MM.1S (cell line): ENCODE measurements around the gene NUTM2F.
"Not testable (repeated sequence)": the region's sequence is repeated elsewhere in the genome, so short reads cannot be mapped to it uniquely, and the experiment has no call there.

Source experiments
- EZH2 ChIP-seq: fragments of 300-600 bp; sonication (generic); optimal IDR thresholded peaks from 2 replicates; pipeline ENCODE3; 2017; ENCODE audit warnings: low read depth, mild to moderate bottlenecking, antibody characterized with exemption, low read length, mixed read lengths
- EZH2phosphoT487 ChIP-seq: fragments of 300-600 bp; sonication (generic); IDR thresholded peaks from 2 replicates; pipeline ENCODE4 v1.6.1; 2018; ENCODE audit warnings: antibody characterized with exemption, low read length
- TF ChIP-seq, protein P1 (sequence below): fragments of 300-600 bp; sonication (generic); IDR thresholded peaks from 2 replicates; pipeline ENCODE4 v1.5.1; 2016; ENCODE audit warnings: antibody characterized with exemption, low read length, mixed read lengths

- TF ChIP-seq, protein P1, sequence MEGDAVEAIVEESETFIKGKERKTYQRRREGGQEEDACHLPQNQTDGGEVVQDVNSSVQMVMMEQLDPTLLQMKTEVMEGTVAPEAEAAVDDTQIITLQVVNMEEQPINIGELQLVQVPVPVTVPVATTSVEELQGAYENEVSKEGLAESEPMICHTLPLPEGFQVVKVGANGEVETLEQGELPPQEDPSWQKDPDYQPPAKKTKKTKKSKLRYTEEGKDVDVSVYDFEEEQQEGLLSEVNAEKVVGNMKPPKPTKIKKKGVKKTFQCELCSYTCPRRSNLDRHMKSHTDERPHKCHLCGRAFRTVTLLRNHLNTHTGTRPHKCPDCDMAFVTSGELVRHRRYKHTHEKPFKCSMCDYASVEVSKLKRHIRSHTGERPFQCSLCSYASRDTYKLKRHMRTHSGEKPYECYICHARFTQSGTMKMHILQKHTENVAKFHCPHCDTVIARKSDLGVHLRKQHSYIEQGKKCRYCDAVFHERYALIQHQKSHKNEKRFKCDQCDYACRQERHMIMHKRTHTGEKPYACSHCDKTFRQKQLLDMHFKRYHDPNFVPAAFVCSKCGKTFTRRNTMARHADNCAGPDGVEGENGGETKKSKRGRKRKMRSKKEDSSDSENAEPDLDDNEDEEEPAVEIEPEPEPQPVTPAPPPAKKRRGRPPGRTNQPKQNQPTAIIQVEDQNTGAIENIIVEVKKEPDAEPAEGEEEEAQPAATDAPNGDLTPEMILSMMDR = not testable (repeated sequence)
- not testable (repeated sequence) for TF ChIP-seq EZH2, EZH2phosphoT487
Measured at GRCh38 chr9:94336445-94336844, 8.0 kb upstream of the NUTM2F start.
